ENCODE results near the gene SCAMP5.

- no peak for TF ChIP-seq CTCF (IDR thresholded peaks at IDR 0.05)
- TF ChIP-seq EZH2 (IDR thresholded peaks at IDR 0.05): no peak
Measured at GRCh38 chr15:75025107-75025506, 29.7 kb downstream of the SCAMP5 start.
